Immature natural killer cell (primary cell): ENCODE measurements around the gene NXPE4. TPM values are rescaled to one million over a fixed set of nuclear protein-coding genes. Genes with fewer than 3 reads are reported as not detected.
"Not testable (repeated sequence)": the region's sequence is repeated elsewhere in the genome, so short reads cannot be mapped to it uniquely, and the experiment has no call there.

Experiments
- DNase-seq, 3 donors: peaks; one replicate each; pipeline ENCODE4 v3.0.0; 2022; ENCODE audit warnings: mixed read lengths in 1 of 3
- H3K27ac Mint-ChIP-seq, 6 donors: one replicate each; pipeline ENCODE4 v1.8.0; 2020; ENCODE audit warnings: mixed read lengths in 6 of 6, mild to moderate bottlenecking in 5 of 6, inconsistent platforms in 4 of 6, moderate library complexity in 3 of 6
- H3K27me3 Mint-ChIP-seq, 3 donors: one replicate each; pipeline ENCODE4 v1.8.0; 2020 to 2021; ENCODE audit warnings: low read depth in 3 of 3, mild to moderate bottlenecking in 3 of 3, mixed read lengths in 3 of 3, moderate library complexity in 3 of 3, inconsistent platforms in 1 of 3
- H3K36me3 Mint-ChIP-seq, 3 donors: one replicate each; pipeline ENCODE4 v1.8.0; 2020; ENCODE audit warnings: mixed read lengths in 3 of 3, inconsistent platforms in 2 of 3, mild to moderate bottlenecking in 2 of 3
- H3K4me1 Mint-ChIP-seq, 2 donors: one replicate each; pipeline ENCODE4 v1.8.0; 2020; ENCODE audit warnings: inconsistent platforms in 2 of 2, mild to moderate bottlenecking in 2 of 2, mixed read lengths in 2 of 2, moderate library complexity in 1 of 2
- H3K4me3 Mint-ChIP-seq, 5 donors: one replicate each; pipeline ENCODE4 v1.8.0; 2020; ENCODE audit warnings: mild to moderate bottlenecking in 5 of 5, mixed read lengths in 5 of 5, inconsistent platforms in 3 of 5, moderate library complexity in 3 of 5
- H3K9me3 Mint-ChIP-seq, 6 donors: one replicate each; pipeline ENCODE4 v1.8.0; 2020; ENCODE audit warnings: mild to moderate bottlenecking in 6 of 6, mixed read lengths in 6 of 6, inconsistent platforms in 4 of 6, moderate library complexity in 3 of 6
- polyA plus RNA-seq, 3 donors: library from polyadenylated mRNA; unstranded; fragments of 300-500 nt; fragmentation: Illumina TruSeq; gene quantifications; one replicate each; pipeline ENCODE4 v1.2.3, GENCODE V29; 2021

NXPE4 gene
- not detected for polyA plus RNA-seq

DNA sequence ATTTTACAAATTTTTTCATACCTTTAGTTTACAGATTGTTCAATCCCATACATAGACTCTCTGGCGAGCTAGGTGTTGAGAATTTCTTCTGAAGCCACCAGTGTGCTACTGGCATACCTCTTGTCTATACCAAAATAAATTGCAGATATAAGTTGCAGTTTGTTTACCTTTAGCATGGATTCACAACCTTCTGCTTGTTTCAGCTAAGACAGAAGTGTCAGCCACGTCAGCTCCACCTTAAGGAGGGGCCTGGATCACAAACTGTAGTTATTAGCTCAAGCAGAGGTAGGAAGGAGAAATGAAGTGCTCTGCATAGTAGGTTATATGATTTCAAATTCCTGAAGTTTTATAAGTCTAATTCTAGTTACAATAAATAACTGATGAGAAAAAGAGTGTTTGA lies at the start of gene NXPE4:
Gene NXPE4 (minus strand): TSS at position 216 of the 400 bp plus-strand sequence. CDS start 1,027 bp downstream, outside the sequence.
- H3K36me3 Mint-ChIP-seq = no peaks in the 10 kb centered on the region
- DNase-seq = no peak
- H3K4me1 Mint-ChIP-seq = no peaks in the 10 kb centered on the region
- peaks cover 0 to 6% (median 1%) of the 10 kb centered on the region in 3 donors for H3K27me3 Mint-ChIP-seq
- no peak within 1 kb of the TSS for H3K4me3 Mint-ChIP-seq
- peaks cover 0 to 3% (median 0%) of the 10 kb centered on the region in 6 donors for H3K9me3 Mint-ChIP-seq
- H3K27ac Mint-ChIP-seq = no peak within 1 kb of the TSS

DNA sequence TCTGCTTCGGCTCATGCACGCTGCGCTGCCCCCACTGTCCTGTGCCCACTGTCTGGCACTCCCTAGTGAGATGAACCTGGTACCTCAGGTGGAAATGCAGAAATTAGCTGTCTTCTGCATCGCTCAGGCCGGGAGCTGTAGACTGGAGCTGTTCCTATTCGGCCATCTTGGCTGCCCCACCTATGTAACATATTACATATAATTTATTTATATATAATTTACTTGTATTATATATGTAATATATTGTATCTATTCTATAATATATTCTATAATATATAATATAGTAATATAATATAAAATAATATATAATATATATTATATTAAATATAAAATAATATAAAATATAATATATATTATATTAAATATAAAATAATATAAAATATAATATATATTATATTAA lies 43.9 kb upstream of the NXPE4 start:
- not testable (repeated sequence) for DNase-seq, H3K9me3 Mint-ChIP-seq, H3K36me3 Mint-ChIP-seq, H3K4me3 Mint-ChIP-seq, H3K4me1 Mint-ChIP-seq, H3K27ac Mint-ChIP-seq
- peaks cover 0 to 14% (median 4%) of the 10 kb centered on the region in 3 donors for H3K27me3 Mint-ChIP-seq

GRCh38 chr11:114631445-114631965 lies 35.9 kb upstream of the NXPE4 start:
- H3K27me3 Mint-ChIP-seq, H3K27ac Mint-ChIP-seq, H3K4me3 Mint-ChIP-seq, H3K36me3 Mint-ChIP-seq, H3K4me1 Mint-ChIP-seq: not testable (repeated sequence)
- H3K9me3 Mint-ChIP-seq = peaks cover 0 to 12% (median 5%) of the 10 kb centered on the region in 6 donors
- peak in 2 of 3 donors; percentile 27 to 48 for DNase-seq

- peaks cover 0 to 9% (median 2%) of the 10 kb centered on the region in 6 donors for H3K9me3 Mint-ChIP-seq
- no peak for DNase-seq
- no peak overlapping the region for H3K4me3 Mint-ChIP-seq
- H3K36me3 Mint-ChIP-seq = no peaks in the 10 kb centered on the region
- no peak overlapping the region for H3K27ac Mint-ChIP-seq
- H3K27me3 Mint-ChIP-seq = peaks cover 0 to 1% (median 0%) of the 10 kb centered on the region in 3 donors
- no peaks in the 10 kb centered on the region for H3K4me1 Mint-ChIP-seq
Measured at GRCh38 chr11:114625294-114625693, 29.7 kb upstream of the NXPE4 start.

DNA sequence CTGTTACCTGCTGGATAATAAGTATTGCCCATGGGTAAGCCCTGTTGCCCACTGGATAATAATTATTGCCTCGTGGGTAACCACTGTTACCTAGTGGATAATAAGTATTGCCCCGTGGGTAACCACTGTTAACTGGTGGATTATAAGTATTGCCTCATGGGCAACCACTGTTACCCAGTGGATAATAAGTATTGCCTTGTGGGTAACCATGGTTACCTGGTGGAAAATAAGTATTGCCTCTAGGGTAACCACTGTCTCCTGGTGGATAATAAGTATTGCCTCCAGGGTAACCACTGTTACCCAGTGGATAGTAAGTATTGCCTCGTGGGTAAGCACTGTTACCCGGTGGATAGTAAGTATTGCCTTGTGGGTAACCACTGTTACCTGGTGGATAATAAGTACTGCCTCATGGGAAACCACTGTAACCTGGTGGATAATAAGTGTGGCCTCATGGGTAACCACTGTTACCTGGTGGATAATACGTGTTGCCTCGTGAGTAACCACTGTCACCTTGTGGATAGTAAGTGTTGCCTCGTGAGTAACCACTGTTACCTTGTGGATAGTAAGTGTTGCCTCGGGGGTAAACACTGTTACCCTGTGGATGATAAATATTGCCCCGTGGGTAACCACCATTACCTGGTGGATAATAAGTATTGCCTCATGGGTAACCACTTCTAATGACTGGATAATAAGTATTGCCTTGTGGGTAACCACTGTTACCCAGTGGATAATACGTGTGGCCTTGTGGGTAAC lies 29.0 kb upstream of the NXPE4 start:
- H3K27ac Mint-ChIP-seq = no peak overlapping the region
- no peaks in the 10 kb centered on the region for H3K4me1 Mint-ChIP-seq
- H3K36me3 Mint-ChIP-seq = no peaks in the 10 kb centered on the region
- peaks cover 0 to 5% (median under 1%) of the 10 kb centered on the region in 6 donors for H3K9me3 Mint-ChIP-seq
- no peak overlapping the region for H3K4me3 Mint-ChIP-seq
- no peak for DNase-seq
- H3K27me3 Mint-ChIP-seq = peaks cover 0 to 3% (median 0%) of the 10 kb centered on the region in 3 donors

GRCh38 chr11:114623720-114624119 lies 28.1 kb upstream of the NXPE4 start:
- Mint-ChIP-seq H3K27ac (no peak overlapping the region), H3K9me3 (peaks cover 0 to 9% (median under 1%) of the 10 kb centered on the region in 6 donors), H3K36me3 (no peaks in the 10 kb centered on the region), H3K4me1 (no peaks in the 10 kb centered on the region), H3K27me3 (peaks cover 4 to 10% (median 4%) of the 10 kb centered on the region in 3 donors), H3K4me3 (no peak overlapping the region)
- no peak for DNase-seq

- H3K4me1 Mint-ChIP-seq = no peaks in the 10 kb centered on the region
- no peak overlapping the region for H3K4me3 Mint-ChIP-seq
- H3K27ac Mint-ChIP-seq = no peak overlapping the region
- peaks cover 4 to 10% (median 4%) of the 10 kb centered on the region in 3 donors for H3K27me3 Mint-ChIP-seq
- H3K36me3 Mint-ChIP-seq = no peaks in the 10 kb centered on the region
- peaks cover 0 to 12% (median under 1%) of the 10 kb centered on the region in 6 donors for H3K9me3 Mint-ChIP-seq
- DNase-seq = no peak
Measured at GRCh38 chr11:114622858-114623257, 27.3 kb upstream of the NXPE4 start.

- Mint-ChIP-seq H3K36me3 (no peaks in the 10 kb centered on the region), H3K4me1 (no peaks in the 10 kb centered on the region), H3K27ac (no peak overlapping the region), H3K27me3 (peaks cover 4 to 10% (median 4%) of the 10 kb centered on the region in 3 donors), H3K9me3 (peaks cover 0 to 12% (median 0%) of the 10 kb centered on the region in 6 donors), H3K4me3 (no peak overlapping the region)
- no peak for DNase-seq
Measured at GRCh38 chr11:114621950-114622809, 26.6 kb upstream of the NXPE4 start.

DNA sequence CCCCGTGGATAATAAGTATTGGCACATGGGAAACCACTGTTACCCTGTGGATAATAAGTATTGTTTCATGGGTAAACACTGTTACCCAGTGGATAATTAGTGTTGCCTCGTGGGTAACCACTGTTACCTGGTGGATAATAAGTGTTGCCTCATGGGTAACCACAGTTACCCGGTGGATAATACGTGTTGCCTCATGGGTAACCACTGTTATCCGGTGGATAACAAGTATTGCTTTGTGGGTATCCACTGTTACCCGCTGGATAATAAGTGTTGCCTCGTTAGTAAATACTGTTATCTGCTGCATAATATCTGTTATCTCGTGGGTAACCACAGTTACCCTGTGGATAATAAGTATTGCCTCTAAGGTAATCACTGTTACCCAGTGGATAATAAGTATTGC lies 25.5 kb upstream of the NXPE4 start:
- H3K36me3 Mint-ChIP-seq = no peaks in the 10 kb centered on the region
- H3K27ac Mint-ChIP-seq = no peak overlapping the region
- peaks cover 4 to 10% (median 4%) of the 10 kb centered on the region in 3 donors for H3K27me3 Mint-ChIP-seq
- no peak for DNase-seq
- peaks cover 0 to 12% (median 0%) of the 10 kb centered on the region in 6 donors for H3K9me3 Mint-ChIP-seq
- H3K4me1 Mint-ChIP-seq = no peaks in the 10 kb centered on the region
- H3K4me3 Mint-ChIP-seq = no peak overlapping the region

DNA sequence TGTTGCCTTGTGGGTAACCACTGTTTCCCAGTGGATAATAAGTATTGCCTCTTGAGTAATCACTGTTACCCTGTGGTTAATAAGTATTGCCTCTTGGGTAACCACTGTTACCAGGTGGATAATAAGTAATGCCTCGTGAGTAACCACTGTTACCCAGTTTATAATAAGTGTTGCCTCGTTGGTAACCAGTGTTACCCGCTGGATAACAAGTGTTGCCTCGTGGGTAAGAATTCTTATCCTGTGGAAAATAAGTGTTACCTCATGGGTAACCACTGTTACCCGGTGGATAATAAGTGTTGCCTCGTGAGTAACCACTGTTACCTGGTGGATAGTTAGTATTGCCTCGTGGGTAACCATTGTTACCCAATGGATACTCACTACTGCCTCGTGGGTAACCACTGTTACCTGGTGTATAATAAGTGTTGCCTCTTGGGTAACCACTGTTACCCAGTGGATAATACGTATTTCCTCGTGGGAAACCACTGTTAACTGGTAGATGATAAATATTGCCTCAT lies 24.1 kb upstream of the NXPE4 start:
- no peak for DNase-seq
- peaks cover 4 to 10% (median 4%) of the 10 kb centered on the region in 3 donors for H3K27me3 Mint-ChIP-seq
- H3K4me1 Mint-ChIP-seq = no peaks in the 10 kb centered on the region
- peak overlapping the region in 1 of 6 donors; percentile 62 for H3K27ac Mint-ChIP-seq
- no peaks in the 10 kb centered on the region for H3K36me3 Mint-ChIP-seq
- no peak overlapping the region for H3K4me3 Mint-ChIP-seq
- H3K9me3 Mint-ChIP-seq = peaks cover 0 to 12% (median 0%) of the 10 kb centered on the region in 6 donors

DNA sequence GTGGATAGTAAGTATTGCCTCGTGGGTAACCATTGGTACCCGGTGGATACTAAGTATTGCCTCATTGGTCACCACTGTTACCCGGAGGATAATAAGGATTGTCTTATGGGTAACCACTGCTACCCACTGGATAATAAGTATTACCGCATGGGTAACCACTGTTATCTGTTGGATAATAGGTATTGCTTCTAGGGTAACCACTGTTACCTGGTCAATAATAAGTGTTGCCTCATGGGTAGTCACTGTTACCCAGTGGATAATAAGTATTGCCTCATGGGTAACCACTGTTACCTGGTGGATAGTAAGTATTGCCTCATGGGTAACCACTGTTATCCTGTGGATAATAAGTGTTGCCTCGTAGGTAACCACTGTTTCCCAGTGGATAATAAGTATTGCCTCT lies 22.6 kb upstream of the NXPE4 start:
- Mint-ChIP-seq H3K36me3 (no peaks in the 10 kb centered on the region), H3K4me3 (no peak overlapping the region), H3K27me3 (peaks cover 4 to 13% (median 4%) of the 10 kb centered on the region in 3 donors), H3K4me1 (no peaks in the 10 kb centered on the region), H3K27ac (no peak overlapping the region), H3K9me3 (peaks cover 0 to 12% (median 0%) of the 10 kb centered on the region in 6 donors)
- DNase-seq = no peak

DNA sequence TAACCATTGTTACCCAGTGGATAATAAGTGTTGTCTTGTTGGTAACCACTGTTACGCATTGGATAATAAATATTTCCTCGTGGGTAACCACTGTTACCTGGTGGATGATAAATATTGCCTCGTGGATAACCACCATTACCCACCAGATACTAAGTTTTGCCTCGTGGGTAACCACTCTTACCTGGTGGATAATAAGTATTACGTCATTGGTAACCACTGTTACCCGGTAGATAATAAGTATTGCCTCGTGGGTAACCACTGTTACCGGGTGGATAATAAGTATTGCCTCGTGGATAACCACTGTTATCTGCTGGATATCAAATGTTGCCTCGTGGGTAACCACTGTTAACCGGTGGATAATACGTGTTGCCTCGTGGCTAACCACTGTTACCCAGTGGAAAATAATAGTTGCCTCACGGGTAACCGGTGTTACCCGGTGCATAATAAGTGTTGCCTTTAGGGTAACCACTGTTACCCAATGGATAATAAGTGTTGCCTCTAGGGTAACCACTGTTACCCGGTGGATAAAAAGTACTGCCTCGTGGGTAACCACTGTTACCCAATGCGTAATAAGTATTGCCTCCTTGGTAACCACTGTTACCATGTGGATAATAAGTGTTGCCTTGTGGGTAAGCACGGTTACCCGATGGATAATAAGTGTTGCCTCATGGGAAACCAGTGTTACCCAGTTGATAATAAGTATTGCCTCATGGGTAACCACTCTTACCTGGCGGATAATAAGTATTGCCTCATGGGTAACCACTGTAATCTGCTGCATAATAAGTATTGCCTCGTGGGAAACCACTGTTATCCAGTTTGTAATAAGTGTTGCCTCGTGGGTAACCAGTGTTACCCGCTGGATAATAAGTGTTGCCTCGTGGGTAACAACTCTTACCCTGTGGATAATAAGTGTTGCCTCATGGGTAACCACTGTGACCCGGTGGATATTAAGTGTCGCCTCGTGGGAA lies 21.9 kb upstream of the NXPE4 start:
- Mint-ChIP-seq H3K27me3 (peaks cover 4 to 13% (median 4%) of the 10 kb centered on the region in 3 donors), H3K27ac (no peak overlapping the region), H3K4me1 (no peaks in the 10 kb centered on the region), H3K36me3 (no peaks in the 10 kb centered on the region), H3K4me3 (no peak overlapping the region), H3K9me3 (peaks cover 0 to 12% (median 0%) of the 10 kb centered on the region in 6 donors)
- no peak for DNase-seq

GRCh38 chr11:114616516-114616915 lies 20.9 kb upstream of the NXPE4 start:
- Mint-ChIP-seq H3K27me3 (peaks cover 4 to 17% (median 6%) of the 10 kb centered on the region in 3 donors), H3K27ac (no peak overlapping the region), H3K9me3 (peaks cover 0 to 12% (median 1%) of the 10 kb centered on the region in 6 donors), H3K36me3 (no peaks in the 10 kb centered on the region), H3K4me1 (no peaks in the 10 kb centered on the region), H3K4me3 (no peak overlapping the region)
- DNase-seq = no peak
